ENCODE measurements around the gene PCCA. TPM values are rescaled to one million over a fixed set of nuclear protein-coding genes. Genes with fewer than 3 reads are reported as not detected.

Gene PCCA
- total and polyA plus RNA-seq, 2 experiments from 2014 or later, result 29.8 to 59.2 TPM

DNA sequence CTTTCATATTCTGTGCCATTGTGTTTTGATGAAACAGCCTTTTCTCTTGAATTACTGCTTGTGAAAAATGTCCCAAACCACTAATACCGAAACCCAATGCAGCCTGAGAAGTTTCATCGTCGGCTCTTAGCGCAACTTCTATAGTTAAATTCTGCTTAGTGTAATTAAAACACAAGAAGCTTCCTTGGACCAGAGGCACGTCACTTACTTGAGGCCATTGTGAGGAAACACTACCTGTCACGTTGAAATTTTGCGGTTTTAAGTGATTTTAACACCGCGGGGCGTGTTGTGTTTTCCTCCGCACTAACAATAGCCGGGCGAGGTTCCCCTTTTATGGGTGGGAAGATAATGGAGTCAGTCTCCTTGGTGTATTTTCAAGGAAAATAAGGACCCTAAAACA lies 428.8 kb downstream of the PCCA start:
- no peaks in the 10 kb centered on the region for H3K9me3 ChIP-seq (ENCODE audit: low read depth)
- H3K36me3 ChIP-seq, result no peaks in the 10 kb centered on the region
- H3K27me3 ChIP-seq, result no peaks in the 10 kb centered on the region
- H3K4me1 ChIP-seq (ENCODE audit: low read depth), result no peaks in the 10 kb centered on the region
- DNase-seq (ENCODE audit: low read depth in 1 of 2, low spot score in 1 of 2), result no peak
- no peak overlapping the region for H3K27ac ChIP-seq
- no peak overlapping the region for H3K4me3 ChIP-seq
- no peak for TF ChIP-seq CTCF (IDR thresholded peaks at IDR 0.05; ENCODE audit: low read depth, low read length)

DNA sequence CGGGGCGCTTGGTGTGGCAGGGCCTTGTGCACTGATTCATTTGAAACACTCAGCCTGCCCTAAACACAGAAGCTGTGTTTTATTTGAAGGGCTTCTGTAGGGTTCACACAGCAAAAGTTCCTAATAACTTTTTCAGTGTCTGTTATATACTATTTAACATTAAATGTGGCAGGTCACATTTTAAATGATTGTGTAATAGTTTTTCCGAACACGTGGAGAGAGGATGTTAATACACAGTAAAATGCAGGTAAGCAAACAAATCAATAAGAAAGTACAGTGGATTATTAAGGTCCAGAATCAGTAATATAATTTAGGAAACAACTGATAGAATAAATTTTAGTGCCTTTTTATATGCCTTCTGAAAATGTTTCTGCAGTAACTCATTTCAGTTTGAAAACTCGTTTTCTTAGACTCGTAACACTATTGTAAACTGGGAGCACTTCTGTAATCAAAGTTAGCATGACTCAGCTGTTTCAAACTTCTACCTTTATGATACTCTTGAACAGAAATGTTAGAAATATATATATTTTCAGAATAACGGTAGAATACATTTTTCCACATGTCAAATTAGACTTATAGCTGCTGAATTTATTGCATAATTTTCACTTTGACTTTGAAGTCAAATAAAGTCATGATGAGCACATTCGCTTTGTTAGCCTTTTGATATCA lies 429.6 kb downstream of the PCCA start:
- H3K4me1 ChIP-seq (ENCODE audit: low read depth), result no peaks in the 10 kb centered on the region
- DNase-seq (ENCODE audit: low read depth in 1 of 2, low spot score in 1 of 2), result no peak
- no peak overlapping the region for H3K27ac ChIP-seq
- H3K4me3 ChIP-seq, result no peak overlapping the region
- H3K36me3 ChIP-seq, result no peaks in the 10 kb centered on the region
- H3K9me3 ChIP-seq (ENCODE audit: low read depth), result no peaks in the 10 kb centered on the region
- no peak for TF ChIP-seq CTCF (IDR thresholded peaks at IDR 0.05; ENCODE audit: low read depth, low read length)
- H3K27me3 ChIP-seq, result no peaks in the 10 kb centered on the region

- H3K27ac ChIP-seq, result no peak overlapping the region
- no peak for TF ChIP-seq CTCF (IDR thresholded peaks at IDR 0.05; ENCODE audit: low read depth, low read length)
Measured at GRCh38 chr13:100519626-100520025, 430.7 kb downstream of the PCCA start.

GRCh38 chr13:100520936-100521850 lies 432.3 kb downstream of the PCCA start:
- Histone ChIP-seq H3K36me3 (no peaks in the 10 kb centered on the region), H3K27me3 (no peaks in the 10 kb centered on the region), H3K4me3 (no peak overlapping the region), H3K9me3 (ENCODE audit: low read depth) (no peaks in the 10 kb centered on the region), H3K4me1 (ENCODE audit: low read depth) (peaks cover 7% of the 10 kb centered on the region), H3K27ac (no peak overlapping the region)
- TF ChIP-seq CTCF (IDR thresholded peaks at IDR 0.05; ENCODE audit: low read depth, low read length), result no peak
- no peak for DNase-seq (ENCODE audit: low read depth in 1 of 2, low spot score in 1 of 2)

More at GRCh38 chr13:100519626-100520025, 430.7 kb downstream of the PCCA start:
- Histone ChIP-seq H3K4me3 (no peak overlapping the region), H3K9me3 (ENCODE audit: low read depth) (no peaks in the 10 kb centered on the region), H3K27me3 (no peaks in the 10 kb centered on the region), H3K4me1 (ENCODE audit: low read depth) (no peaks in the 10 kb centered on the region), H3K36me3 (no peaks in the 10 kb centered on the region)
- DNase-seq (ENCODE audit: low read depth in 1 of 2, low spot score in 1 of 2), result no peak

- no peaks in the 10 kb centered on the region for H3K27me3 ChIP-seq
- H3K9me3 ChIP-seq (ENCODE audit: low read depth), result no peaks in the 10 kb centered on the region
- no peaks in the 10 kb centered on the region for H3K36me3 ChIP-seq
- H3K27ac ChIP-seq, result no peak overlapping the region
- DNase-seq (ENCODE audit: low read depth in 1 of 2, low spot score in 1 of 2), result no peak
- TF ChIP-seq CTCF (IDR thresholded peaks at IDR 0.05; ENCODE audit: low read depth, low read length), result no peak
- no peak overlapping the region for H3K4me3 ChIP-seq
- H3K4me1 ChIP-seq (ENCODE audit: low read depth), result peaks cover 7% of the 10 kb centered on the region
Measured at GRCh38 chr13:100521851-100522617, 433.1 kb downstream of the PCCA start.

Data from cardiac muscle cell (in vitro differentiated cells and primary cell).